ENCODE results near the gene TRIP12. TPM values are rescaled to one million over a fixed set of nuclear protein-coding genes. Genes with fewer than 3 reads are reported as not detected.
A peak's percentile ranks its signal among the peaks of the same experiment; 100 is the strongest.
"Not testable (repeated sequence)": the region's sequence is repeated elsewhere in the genome, so short reads cannot be mapped to it uniquely, and the experiment has no call there.

The TRIP12 gene
- total and polyA plus RNA-seq, 4 experiments from 2014 or later = 14.5 to 224 (median 135) TPM

DNA sequence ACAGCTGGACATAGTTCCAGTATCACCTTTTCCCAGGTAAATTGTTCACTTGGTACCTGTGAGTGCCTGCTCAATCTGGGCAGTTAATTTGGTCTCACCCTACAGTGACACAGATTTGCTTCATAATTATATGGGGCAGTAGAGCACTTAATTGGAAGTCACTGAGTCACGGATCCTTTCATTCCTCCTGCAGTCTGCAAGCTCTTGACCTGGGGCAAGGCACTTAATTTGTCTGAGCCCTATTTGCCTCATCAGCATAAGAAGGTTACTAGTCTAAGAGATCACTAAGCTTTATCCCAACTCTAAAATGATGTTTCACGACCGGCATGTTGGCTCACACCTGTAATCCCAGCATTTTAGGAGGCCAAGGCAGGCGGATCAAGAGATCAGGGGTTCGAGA lies 9.4 kb upstream of the TRIP12 start:
- Mint-ChIP-seq H3K27ac (peak overlapping the region in 1 of 7 donors; percentile 2), H3K36me3 (peaks cover 0 to 6% of the 10 kb centered on the region in 2 donors), H3K27me3 (no peaks in the 10 kb centered on the region), H3K4me1 (peaks cover 0 to 4% (median 0%) of the 10 kb centered on the region in 4 donors), H3K4me3 (no peak overlapping the region), H3K9me3 (no peaks in the 10 kb centered on the region)
- DNase-seq = no peak
- ChIA-PET POLR2A (ENCODE audit: partially characterized antibody) (interaction anchor here (0.8 kb wide), 1 partner anchor 9 kb away, joined by 3 read pairs; the partner anchor contains the start of genes FBXO36 and TRIP12), CTCF (ENCODE audit: partially characterized antibody) (interaction anchor here (2.3 kb wide), 1 partner anchor 21 kb away, joined by 8 read pairs; no protein-coding TSS in a partner anchor)
- H3K27me3 ChIP-seq (ENCODE audit: insufficient read depth, low read length) = no peaks in the 10 kb centered on the region
- no peaks in the 10 kb centered on the region for H3K9me3 ChIP-seq (ENCODE audit: control insufficient read depth in 1 of 2, low read length in 2 of 2)
- no peaks in the 10 kb centered on the region for H3K36me3 ChIP-seq (ENCODE audit: insufficient read depth, low read length)
- no peak overlapping the region for H3K4me3 ChIP-seq (ENCODE audit: low read length in 2 of 2)
- H3K4me1 ChIP-seq (ENCODE audit: insufficient read depth, low read length) = no peaks in the 10 kb centered on the region
- intact Hi-C loops (cut with micrococcal nuclease) = no loop called here
- no peak overlapping the region for H3K27ac ChIP-seq (ENCODE audit: low read depth, low read length)

DNA sequence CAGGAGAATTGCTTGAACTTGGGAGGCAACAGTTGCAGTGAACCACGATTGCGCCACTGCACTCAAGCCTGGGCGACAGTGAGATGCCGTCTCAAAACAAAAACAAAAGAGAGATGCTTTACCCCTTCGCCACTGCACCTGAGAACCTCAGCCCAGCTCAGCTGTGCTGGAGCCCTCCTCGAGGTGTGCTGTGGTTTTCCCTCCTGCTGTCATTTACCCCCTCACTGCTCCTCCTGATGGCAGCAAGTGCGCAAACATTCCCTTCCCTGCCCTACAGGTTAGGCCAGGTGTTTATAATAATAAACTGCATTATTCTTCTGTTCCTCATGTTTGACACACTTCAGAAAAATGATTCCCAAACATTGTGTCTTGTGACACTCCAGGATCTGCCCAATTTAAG lies 8.8 kb upstream of the TRIP12 start:
- ChIA-PET POLR2A (ENCODE audit: partially characterized antibody) (interaction anchor here (0.8 kb wide), 1 partner anchor 8 kb away, joined by 3 read pairs; the partner anchor contains the start of genes FBXO36 and TRIP12), CTCF (ENCODE audit: partially characterized antibody) (interaction anchor here (2.3 kb wide), 1 partner anchor 20 kb away, joined by 8 read pairs; no protein-coding TSS in a partner anchor)
- no peak overlapping the region for H3K27ac ChIP-seq (ENCODE audit: low read depth, low read length)
- H3K4me3 ChIP-seq (ENCODE audit: low read length in 2 of 2) = no peak overlapping the region
- Mint-ChIP-seq H3K4me1 (peaks cover 0 to 4% (median 0%) of the 10 kb centered on the region in 4 donors), H3K36me3 (peaks cover 0 to 3% of the 10 kb centered on the region in 2 donors), H3K27me3 (no peaks in the 10 kb centered on the region), H3K9me3 (no peaks in the 10 kb centered on the region), H3K27ac (no peak overlapping the region), H3K4me3 (no peak overlapping the region)
- H3K9me3 ChIP-seq (ENCODE audit: control insufficient read depth in 1 of 2, low read length in 2 of 2) = no peaks in the 10 kb centered on the region
- no peaks in the 10 kb centered on the region for H3K4me1 ChIP-seq (ENCODE audit: insufficient read depth, low read length)
- intact Hi-C loops (cut with micrococcal nuclease) = no loop called here
- no peak for DNase-seq
- no peaks in the 10 kb centered on the region for H3K36me3 ChIP-seq (ENCODE audit: insufficient read depth, low read length)
- no peaks in the 10 kb centered on the region for H3K27me3 ChIP-seq (ENCODE audit: insufficient read depth, low read length)

DNA sequence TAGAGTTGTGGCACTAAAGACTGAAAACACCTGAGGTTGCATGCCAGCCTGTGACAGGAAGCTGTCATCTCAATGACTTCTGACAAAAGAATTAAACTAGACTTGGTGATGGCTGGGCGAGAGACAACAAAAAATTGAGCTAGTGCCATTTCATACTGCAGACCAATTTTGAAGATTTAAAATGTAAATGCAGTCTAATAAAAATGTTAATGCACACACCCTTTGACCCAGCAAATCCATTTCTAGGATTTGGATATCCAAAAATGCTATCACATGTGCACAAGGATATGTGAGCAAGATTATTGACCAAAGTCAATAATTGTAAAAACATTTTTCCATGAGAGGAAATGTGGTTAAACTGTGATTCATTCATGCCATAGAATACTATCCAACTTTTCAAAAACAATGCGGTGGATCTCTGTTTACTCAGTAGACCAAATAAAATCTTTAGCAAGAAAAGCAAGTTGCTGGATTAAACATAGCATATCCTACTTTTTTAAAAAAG lies 6.1 kb upstream of the TRIP12 start:
- intact Hi-C loops (cut with micrococcal nuclease) = loop anchor here (10.0 kb wide), 1 partner anchor 397 kb away; the partner anchor contains the start of gene SP140L
- H3K27ac Mint-ChIP-seq = no peak overlapping the region

DNA sequence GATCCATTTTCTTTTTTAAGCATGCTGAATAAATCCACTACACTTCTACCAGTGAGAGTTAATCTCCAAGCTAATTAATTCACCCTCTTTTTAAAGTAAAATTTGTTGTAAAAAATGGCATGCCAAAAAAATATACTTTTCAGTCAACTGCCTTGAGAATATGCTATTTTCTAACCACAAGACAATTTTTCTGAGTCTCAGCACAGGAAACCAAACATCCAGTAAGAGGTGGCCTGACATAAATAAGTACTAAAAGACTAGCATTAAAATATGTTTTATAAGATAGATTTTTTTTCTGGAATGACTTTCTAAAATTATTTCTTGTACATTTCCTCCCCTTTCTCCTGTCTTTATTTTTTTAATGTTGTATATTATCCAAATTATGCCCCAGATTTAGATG lies 3.4 kb upstream of the TRIP12 start:
- CTCF ChIA-PET (ENCODE audit: partially characterized antibody) = interaction anchor here (1.6 kb wide), 1 partner anchor 124 kb away, joined by 4 read pairs; no protein-coding TSS in a partner anchor
- POLR2A ChIA-PET (ENCODE audit: partially characterized antibody) = no interaction called here
- Mint-ChIP-seq H3K27ac (peak overlapping the region in 2 of 7 donors; percentile 35 to 100), H3K9me3 (peaks cover 0 to 6% (median 0%) of the 10 kb centered on the region in 8 donors), H3K27me3 (peaks cover 0 to 4% of the 10 kb centered on the region in 2 donors), H3K4me3 (no peak overlapping the region), H3K36me3 (peaks cover 0 to 14% of the 10 kb centered on the region in 2 donors), H3K4me1 (peaks cover 7 to 32% (median 10%) of the 10 kb centered on the region in 4 donors)
- Histone ChIP-seq H3K4me1 (ENCODE audit: insufficient read depth, low read length) (peaks cover 14% of the 10 kb centered on the region), H3K4me3 (ENCODE audit: low read length in 2 of 2) (no peak overlapping the region), H3K27ac (ENCODE audit: low read depth, low read length) (no peak overlapping the region), H3K36me3 (ENCODE audit: insufficient read depth, low read length) (no peaks in the 10 kb centered on the region), H3K9me3 (ENCODE audit: control insufficient read depth in 1 of 2, low read length in 2 of 2) (no peaks in the 10 kb centered on the region), H3K27me3 (ENCODE audit: insufficient read depth, low read length) (no peaks in the 10 kb centered on the region)
- intact Hi-C loops (cut with micrococcal nuclease) = loop anchor here (10.0 kb wide), 1 partner anchor 400 kb away; the partner anchor contains the start of gene SP140L
- DNase-seq = no peak

More for the DNA sequence above, 6.1 kb upstream of the TRIP12 start:
- peaks cover 3 to 9% (median 4%) of the 10 kb centered on the region in 4 donors for H3K4me1 Mint-ChIP-seq
- H3K9me3 Mint-ChIP-seq = no peaks in the 10 kb centered on the region
- H3K4me1 ChIP-seq (ENCODE audit: insufficient read depth, low read length) = peaks cover 4% of the 10 kb centered on the region
- H3K27me3 Mint-ChIP-seq = no peaks in the 10 kb centered on the region
- H3K27me3 ChIP-seq (ENCODE audit: insufficient read depth, low read length) = no peaks in the 10 kb centered on the region
- no peaks in the 10 kb centered on the region for H3K36me3 ChIP-seq (ENCODE audit: insufficient read depth, low read length)
- no peak overlapping the region for H3K27ac ChIP-seq (ENCODE audit: low read depth, low read length)
- ChIA-PET CTCF (ENCODE audit: partially characterized antibody) (interaction anchor here (0.7 to 1.6 kb wide), 2 partner anchors 18 to 99 kb away, joined by 3 to 4 read pairs; no protein-coding TSS in a partner anchor), POLR2A (ENCODE audit: partially characterized antibody) (no interaction called here)
- H3K9me3 ChIP-seq (ENCODE audit: control insufficient read depth in 1 of 2, low read length in 2 of 2) = no peaks in the 10 kb centered on the region
- H3K4me3 Mint-ChIP-seq = no peak overlapping the region
- no peak for DNase-seq
- H3K4me3 ChIP-seq (ENCODE audit: low read length in 2 of 2) = no peak overlapping the region
- no peaks in the 10 kb centered on the region for H3K36me3 Mint-ChIP-seq

DNA sequence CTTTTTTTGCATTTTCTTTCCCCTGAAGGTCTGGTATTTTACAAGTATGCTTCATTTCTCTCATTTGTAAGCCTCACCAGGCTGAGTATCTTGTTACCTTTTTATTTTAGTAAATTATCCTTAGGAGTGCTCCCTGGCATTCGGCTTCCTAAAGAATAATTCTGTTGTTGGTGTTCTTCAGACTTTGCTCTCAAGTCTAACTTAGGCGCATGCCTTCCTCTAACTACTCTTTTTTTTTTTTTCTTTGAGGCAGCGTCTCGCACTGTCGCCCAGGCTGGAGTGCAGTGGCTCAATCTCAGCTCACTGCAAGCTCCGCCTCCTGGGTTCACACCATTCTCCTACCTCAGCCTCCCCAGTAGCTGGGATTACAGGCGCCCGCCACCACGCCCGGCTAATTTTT lies 2.7 kb upstream of the TRIP12 start:
- CTCF ChIA-PET (ENCODE audit: partially characterized antibody) = interaction anchor here (1.6 kb wide), 1 partner anchor 123 kb away, joined by 4 read pairs; no protein-coding TSS in a partner anchor
- intact Hi-C loops (cut with micrococcal nuclease) = loop anchor here (5.0 to 10.0 kb wide), 4 partner anchors 72 to 1133 kb away; partner anchors contain the start of genes PSMD1, SP140 and SP140L
- H3K27ac ChIP-seq (ENCODE audit: low read depth, low read length); H3K27me3 Mint-ChIP-seq; H3K9me3 Mint-ChIP-seq; H3K9me3 ChIP-seq (ENCODE audit: control insufficient read depth in 1 of 2, low read length in 2 of 2); H3K36me3 ChIP-seq (ENCODE audit: insufficient read depth, low read length); H3K4me3 ChIP-seq (ENCODE audit: low read length in 2 of 2); POLR2A ChIA-PET (ENCODE audit: partially characterized antibody); H3K27me3 ChIP-seq (ENCODE audit: insufficient read depth, low read length); DNase-seq: not testable (repeated sequence)
- Mint-ChIP-seq H3K27ac (peak overlapping the region in 1 of 7 donors; percentile 100), H3K4me3 (peak overlapping the region in 2 of 8 donors; percentile 3 to 21), H3K36me3 (peaks cover 0 to 20% of the 10 kb centered on the region in 2 donors), H3K4me1 (peaks cover 14 to 39% (median 17%) of the 10 kb centered on the region in 4 donors)
- peaks cover 21% of the 10 kb centered on the region for H3K4me1 ChIP-seq (ENCODE audit: insufficient read depth, low read length)

DNA sequence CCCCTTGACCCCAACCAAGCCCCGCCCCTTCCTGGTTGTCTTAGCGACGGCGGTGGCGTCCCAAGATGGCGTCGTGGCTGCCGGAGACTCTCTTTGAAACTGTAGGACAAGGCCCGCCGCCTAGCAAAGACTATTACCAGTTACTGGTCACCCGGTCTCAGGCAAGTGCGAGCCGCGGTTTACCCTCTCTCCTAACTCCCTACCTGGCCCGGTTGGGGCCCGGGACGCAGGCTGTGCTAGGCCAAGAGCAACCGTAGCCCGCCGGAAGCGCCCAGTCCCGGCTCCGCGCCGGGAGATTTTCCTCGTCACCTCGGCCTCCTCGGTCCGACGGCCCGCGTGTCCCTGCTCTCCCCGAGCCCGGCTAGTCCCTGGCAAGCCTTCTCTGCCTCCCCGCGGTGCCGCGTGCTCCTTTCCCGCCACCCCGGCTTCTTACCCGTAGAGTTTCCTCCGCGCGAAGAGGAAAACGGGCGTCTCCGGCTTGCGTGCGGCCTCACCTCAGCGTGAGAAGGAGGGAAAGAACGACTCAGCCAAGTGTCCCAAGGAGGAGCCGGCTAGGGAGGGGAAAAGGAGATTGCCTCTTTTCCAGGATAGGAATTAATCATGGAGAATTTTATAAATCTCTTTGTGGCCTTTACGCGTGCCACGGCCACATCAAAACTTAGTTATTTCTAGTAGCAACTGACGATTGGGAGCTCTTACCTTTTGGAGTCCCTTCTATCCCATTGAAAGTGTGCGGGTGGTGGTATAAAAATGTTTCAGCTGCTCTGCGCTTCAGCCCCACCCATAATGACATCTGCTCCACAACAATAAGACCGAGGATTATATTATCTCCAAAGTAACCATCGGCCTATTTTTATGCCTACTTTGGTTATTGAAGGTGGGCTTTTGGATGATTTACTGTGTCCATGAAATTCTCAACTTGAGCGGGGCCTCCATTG lies 909 bp upstream of the TRIP12 start, which contains the start of gene FBXO36:
Gene FBXO36, plus strand, starts transcription at position 55 of the 938 bp plus-strand sequence. Its CDS starts 11 bp downstream, at position 66.
- peak within 1 kb of the TSS; percentile 98 to 99 for H3K4me3 ChIP-seq (ENCODE audit: low read length in 2 of 2)
- CTCF ChIA-PET (ENCODE audit: partially characterized antibody) = interaction anchor here (1.0 to 4.1 kb wide), 5 partner anchors 12 to 142 kb away, joined by 3 to 26 read pairs (median 7); no protein-coding TSS in a partner anchor
- intact Hi-C loops (cut with micrococcal nuclease) = loop anchor here (5.0 to 10.0 kb wide), 4 partner anchors 70 to 1135 kb away; partner anchors contain the start of genes PSMD1, SP140 and SP140L

More for the DNA sequence above, 909 bp upstream of the TRIP12 start, which contains the start of gene FBXO36:
- peak within 1 kb of the TSS; percentile 93 to 100 (median 98) for H3K4me3 Mint-ChIP-seq
- peak within 1 kb of the TSS; percentile 97 for H3K27ac ChIP-seq (ENCODE audit: low read depth, low read length)
- H3K9me3 Mint-ChIP-seq = peaks cover 0 to 6% (median 0%) of the 10 kb centered on the region in 8 donors
- H3K4me1 Mint-ChIP-seq = peaks cover 24 to 55% (median 29%) of the 10 kb centered on the region in 4 donors
- H3K36me3 Mint-ChIP-seq = peaks cover 3 to 32% of the 10 kb centered on the region in 2 donors
- H3K27ac Mint-ChIP-seq = peak within 1 kb of the TSS; percentile 97 to 100 (median 98)
- H3K9me3 ChIP-seq (ENCODE audit: control insufficient read depth in 1 of 2, low read length in 2 of 2) = no peaks in the 10 kb centered on the region
- POLR2A ChIA-PET (ENCODE audit: partially characterized antibody) = interaction anchor here (0.6 to 2.6 kb wide), 17 partner anchors 8 to 680 kb away, joined by 3 to 27 read pairs (median 5); no protein-coding TSS in a partner anchor
- no peaks in the 10 kb centered on the region for H3K27me3 ChIP-seq (ENCODE audit: insufficient read depth, low read length)
- H3K27me3 Mint-ChIP-seq = peaks cover 0 to 4% of the 10 kb centered on the region in 2 donors
- peak in 1 of 5 donors; percentile 90 for DNase-seq
- no peaks in the 10 kb centered on the region for H3K36me3 ChIP-seq (ENCODE audit: insufficient read depth, low read length)
- peaks cover 39% of the 10 kb centered on the region for H3K4me1 ChIP-seq (ENCODE audit: insufficient read depth, low read length)

Data from CD4-positive, alpha-beta memory T cell (primary cell).